H1 (cell line): ENCODE results near the gene ATXN2L. TPM values are rescaled to one million over a fixed set of nuclear protein-coding genes. Genes with fewer than 3 reads are reported as not detected.
A peak's percentile ranks its signal among the peaks of the same experiment; 100 is the strongest.

Source experiments
- CTCF ChIA-PET: fragments of 300-600 bp; sonication (Branson Sonifier 250); formaldehyde crosslinking; loops from one replicate; lab custom pipeline; 2021; ENCODE audit not compliant: partially characterized antibody; lab: Charles Lee
- POLR2A ChIA-PET: fragments of 300-600 bp; sonication (Branson Sonifier 250); formaldehyde crosslinking; loops from one replicate; lab custom pipeline; 2021; ENCODE audit warnings: inconsistent platforms; ENCODE audit not compliant: partially characterized antibody; lab: Charles Lee
- DNase-seq, 2 experiments: peaks; one replicate each; pipeline versions ENCODE4 v3.0.0 to v3.0.0-alpha.2; 2010 to 2022; ENCODE audit warnings: low spot score in 2 of 2, low read depth in 1 of 2, mixed read lengths in 1 of 2
- FAIRE-seq: peaks from 2 replicates; lab custom pipeline; 2011; peaks lifted over from hg19 to GRCh38; lab: Jason Lieb, UNC
- H2AFZ ChIP-seq: 2 replicates; pipeline ENCODE4 v1.8.1; 2012; ENCODE audit warnings: low read length, inconsistent platforms
- H2AK5ac ChIP-seq: 2 replicates; pipeline ENCODE4 v1.6.1; 2013; ENCODE audit warnings: low read depth, low read length
- H2BK120ac ChIP-seq: replicated peaks from 2 replicates; pipeline ENCODE3; 2013; ENCODE audit warnings: low read depth, low read length, inconsistent platforms
- H2BK12ac ChIP-seq: 2 replicates; pipeline ENCODE4 v1.6.1; 2013; ENCODE audit warnings: low read depth, low read length
- H2BK15ac ChIP-seq: 2 replicates; pipeline ENCODE4 v1.6.1; 2013; ENCODE audit warnings: low read length
- H2BK20ac ChIP-seq: 2 replicates; pipeline ENCODE4 v1.6.1; 2013; ENCODE audit warnings: low read length
- H2BK5ac ChIP-seq: 2 replicates; pipeline ENCODE4 v1.6.1; 2013; ENCODE audit warnings: low read depth, low read length
- H3K14ac ChIP-seq: 2 replicates; pipeline ENCODE4 v1.6.1; 2013; ENCODE audit warnings: inconsistent platforms; ENCODE audit not compliant: insufficient read length
- H3K18ac ChIP-seq: 2 replicates; pipeline ENCODE4 v1.6.1; 2013; ENCODE audit warnings: low read length; ENCODE audit errors: extremely low read depth
- H3K23ac ChIP-seq: 2 replicates; pipeline ENCODE4 v1.6.1; 2013; ENCODE audit warnings: inconsistent platforms; ENCODE audit not compliant: insufficient read length
- H3K23me2 ChIP-seq: 2 replicates; pipeline ENCODE4 v1.6.1; 2013; ENCODE audit warnings: low read depth, low read length
- H3K27ac ChIP-seq: 2 replicates; pipeline ENCODE4 v1.6.1; 2011; ENCODE audit warnings: low read depth, low read length, inconsistent platforms
- H3K27me3 ChIP-seq, 4 experiments: replicated peaks in 1 of 4; 1 replicate in 1 of 4; 2 replicates in 3 of 4; pipeline versions ENCODE4 v1.6.1 to v1.8.1; 2011 to 2013; ENCODE audit warnings: low read length in 3 of 4, mild to moderate bottlenecking in 3 of 4, inconsistent platforms in 2 of 4, mixed read lengths in 2 of 4, moderate library complexity in 1 of 4; ENCODE audit not compliant: control insufficient read depth in 3 of 4, insufficient read depth in 3 of 4; ENCODE audit errors: extremely low read depth in 1 of 4
- H3K36me3 ChIP-seq, 4 experiments: 2 replicates each; pipeline versions ENCODE4 v1.6.1 to v1.8.1; 2011 to 2013; ENCODE audit warnings: mild to moderate bottlenecking in 4 of 4, low read length in 3 of 4, moderate library complexity in 2 of 4, control low read depth in 1 of 4, inconsistent platforms in 1 of 4; ENCODE audit not compliant: insufficient read depth in 4 of 4, control insufficient read depth in 2 of 4
- H3K4ac ChIP-seq: replicated peaks from 2 replicates; pipeline ENCODE3; 2013; ENCODE audit warnings: low read length, low read depth, mixed read lengths, inconsistent platforms; ENCODE audit not compliant: insufficient read length
- H3K4me1 ChIP-seq, 4 experiments: replicated peaks in 1 of 4; 1 replicate in 1 of 4; 2 replicates in 3 of 4; pipeline versions ENCODE4 v1.6.1 to v1.8.1; 2011 to 2013; ENCODE audit warnings: low read length in 3 of 4, inconsistent platforms in 2 of 4, mixed read lengths in 1 of 4; ENCODE audit not compliant: insufficient read depth in 4 of 4, control insufficient read depth in 3 of 4
- H3K4me2 ChIP-seq, 2 experiments: 2 replicates each; pipeline versions ENCODE4 v1.6.1 to v1.8.1; 2011 to 2013; ENCODE audit warnings: low read depth in 2 of 2, low read length in 2 of 2, control low read depth in 1 of 2, inconsistent platforms in 1 of 2, mild to moderate bottlenecking in 1 of 2; ENCODE audit not compliant: insufficient read depth in 1 of 2
- H3K4me3 ChIP-seq, 4 experiments: fragments of 200-600, 300-600 bp in 1 of 4; sonication (generic), shearing (Covaris generic), sonication (Bioruptor Twin) in 1 of 4; 2 replicates each; pipeline versions ENCODE4 v1.5.1 to v1.8.1; 2011 to 2016; ENCODE audit warnings: low read length in 4 of 4, low read depth in 3 of 4, control low read depth in 2 of 4, inconsistent platforms in 2 of 4, mild to moderate bottlenecking in 2 of 4, mixed read lengths in 1 of 4, moderate library complexity in 1 of 4; ENCODE audit not compliant: insufficient read depth in 2 of 4; ENCODE audit errors: extremely low read depth in 1 of 4
- H3K56ac ChIP-seq: replicated peaks from 2 replicates; pipeline ENCODE3; 2013; ENCODE audit warnings: low read depth, mild to moderate bottlenecking, mixed read lengths, low read length, inconsistent platforms; ENCODE audit not compliant: insufficient read length
- H3K79me1 ChIP-seq: 2 replicates; pipeline ENCODE4 v1.6.1; 2013; ENCODE audit warnings: low read depth, low read length, control low read depth
- H3K79me2 ChIP-seq, 2 experiments: 2 replicates each; pipeline versions ENCODE4 v1.6.1 to v1.8.1; 2012 to 2013; ENCODE audit warnings: low read length in 2 of 2, mild to moderate bottlenecking in 2 of 2, inconsistent platforms in 1 of 2; ENCODE audit not compliant: insufficient read depth in 2 of 2, control insufficient read depth in 1 of 2
- H3K9ac ChIP-seq, 4 experiments: replicated peaks in 1 of 4; 1 replicate in 1 of 4; 2 replicates in 3 of 4; pipeline versions ENCODE4 v1.6.1 to v1.8.1; 2011 to 2013; ENCODE audit warnings: low read depth in 3 of 4, low read length in 3 of 4, control low read depth in 2 of 4, mild to moderate bottlenecking in 2 of 4, moderate library complexity in 2 of 4, inconsistent platforms in 1 of 4; ENCODE audit errors: extremely low read depth in 1 of 4
- H3K9me3 ChIP-seq, 2 experiments: 2 replicates each; pipeline versions ENCODE4 v1.6.1 to v1.8.1; 2012 to 2013; ENCODE audit warnings: mild to moderate bottlenecking in 2 of 2, moderate library complexity in 2 of 2, control low read depth in 1 of 2, inconsistent platforms in 1 of 2, low read depth in 1 of 2, low read length in 1 of 2, mixed read lengths in 1 of 2; ENCODE audit not compliant: insufficient read depth in 2 of 2
- H4K20me1 ChIP-seq, 2 experiments: replicated peaks in 1 of 2; 2 replicates each; pipeline versions ENCODE3 to v1.8.1; 2011 to 2013; ENCODE audit warnings: inconsistent platforms in 2 of 2, low read length in 2 of 2, mild to moderate bottlenecking in 1 of 2; ENCODE audit not compliant: insufficient read depth in 2 of 2, control insufficient read depth in 1 of 2
- H4K5ac ChIP-seq: 2 replicates; pipeline ENCODE4 v1.6.1; 2013; ENCODE audit warnings: low read length, low read depth, mixed read lengths, inconsistent platforms; ENCODE audit not compliant: insufficient read length
- H4K8ac ChIP-seq: 2 replicates; pipeline ENCODE4 v1.8.0; 2013; ENCODE audit warnings: mild to moderate bottlenecking, moderate library complexity, low read length, inconsistent platforms; ENCODE audit not compliant: insufficient read depth; ENCODE audit errors: extremely low read depth
- H4K91ac ChIP-seq: replicated peaks from 2 replicates; pipeline ENCODE3; 2013; ENCODE audit warnings: low read length, mixed read lengths, inconsistent platforms; ENCODE audit not compliant: insufficient read length
- ATF2 ChIP-seq: IDR thresholded peaks from 2 replicates; pipeline ENCODE4 v1.6.1; 2012; ENCODE audit warnings: low read length, inconsistent platforms
- BACH1 ChIP-seq: IDR thresholded peaks from 2 replicates; pipeline ENCODE4 v1.6.1; 2012; ENCODE audit warnings: low read length, improper control_type of control experiment
- JUN ChIP-seq: IDR thresholded peaks from 2 replicates; pipeline ENCODE4 v1.6.1; 2011; ENCODE audit warnings: low read depth, mild to moderate bottlenecking, improper control_type of control experiment, low read length
- KDM5A ChIP-seq: fragments of 200-600 bp; IDR thresholded peaks from 2 replicates; pipeline ENCODE4 v1.7.1; 2012; ENCODE audit warnings: mild to moderate bottlenecking, low read length, inconsistent platforms, mixed read lengths
- NRF1 ChIP-seq: IDR thresholded peaks from 2 replicates; pipeline ENCODE4 v1.6.1; 2011; ENCODE audit warnings: mild to moderate bottlenecking, low read depth, low read length, improper control_type of control experiment
- RFX5 ChIP-seq: IDR thresholded peaks from 2 replicates; pipeline ENCODE4 v1.6.1; 2011; ENCODE audit warnings: low read depth, low read length, improper control_type of control experiment, borderline replicate concordance
- SP1 ChIP-seq: IDR thresholded peaks from 2 replicates; pipeline ENCODE4 v1.6.1; 2011; ENCODE audit warnings: low read depth, low read length
- TEAD4 ChIP-seq: IDR thresholded peaks from 2 replicates; pipeline ENCODE4 v1.6.1; 2012; ENCODE audit warnings: low read depth, low read length, inconsistent platforms, mixed read lengths
- WGBS, 2 experiments: shearing (Covaris generic) in 1 of 2; methylation state at CpG; one replicate each; pipeline versions ENCODE4 v1.1.6 to v1.1.7; 2013 to 2015; ENCODE audit warnings: low lambda C conversion rate in 2 of 2, mixed read lengths in 2 of 2, inconsistent platforms in 1 of 2, low coverage in 1 of 2, missing lambda C conversion rate in 1 of 2; ENCODE audit not compliant: insufficient replicate concordance in 2 of 2, insufficient coverage in 1 of 2, insufficient read length in 1 of 2; ENCODE audit errors: extremely low coverage in 1 of 2, missing lambda C conversion rate in 1 of 2; 5-methylcytosine and 5-hydroxymethylcytosine counted together
- polyA plus RNA-seq, 7 experiments: library from polyadenylated mRNA; depleted of rRNA in 3 of 7; stranded (reverse) in 5 of 7; unstranded in 2 of 7; fragments of >200 nt in 5 of 7; fragments of 200-250 nt in 2 of 7; gene quantifications; 1 replicate in 5 of 7; 2 replicates in 1 of 7; 4 replicates in 1 of 7; pipeline versions ENCODE4 v1.2.1 to v1.2.3, GENCODE V29; 2011 to 2013; ENCODE audit warnings: missing spikeins in 2 of 7, mixed read lengths in 2 of 7
- total RNA-seq: library from RNA; stranded (reverse); fragmentation: NEBNext Ultra II Directional; extraction: Animal tissue kit (Norgen Biotek cat#: 25700); gene quantifications from 2 replicates; pipeline ENCODE4 v1.2.1, GENCODE V29; 2021

The ATXN2L gene
- total and polyA plus RNA-seq, 2 of the 8 experiments (the other 6 are each of a cell fraction or from before 2014, with no cell fraction given), result 79.1 to 227 TPM

GRCh38 chr16:28826141-28826540, 3.3 kb downstream of the ATXN2L start:
- no peak overlapping the region for H2AK5ac ChIP-seq
- no peak overlapping the region for H2BK15ac ChIP-seq
- peaks cover 0 to 6% of the 10 kb centered on the region in 2 experiments for H4K20me1 ChIP-seq
- no peaks in the 10 kb centered on the region; the same call in 1 of the 2 replicates for H3K79me1 ChIP-seq
- H2AFZ ChIP-seq, result no peak overlapping the region
- H4K8ac ChIP-seq, result no peak overlapping the region
- TF ChIP-seq BACH1 (no peak), RFX5 (no peak), NRF1 (no peak), KDM5A (no peak), JUN (no peak), ATF2 (no peak), TEAD4 (no peak), SP1 (no peak)
- no peak overlapping the region; a peak in 2 of 7 replicates for H3K9ac ChIP-seq
- H3K23ac ChIP-seq, result no peak overlapping the region
- no peak overlapping the region for H3K14ac ChIP-seq
- FAIRE-seq (no peak), DNase-seq (no peak)
- H2BK12ac ChIP-seq, result no peak overlapping the region
- no peak overlapping the region for H3K56ac ChIP-seq
- H2BK20ac ChIP-seq, result no peak overlapping the region
- no peaks in the 10 kb centered on the region for H3K9me3 ChIP-seq
- peaks cover 0 to 3% (median under 1%) of the 10 kb centered on the region in 4 experiments; a peak in 3 of 7 replicates for H3K4me1 ChIP-seq
- no peak overlapping the region for H3K18ac ChIP-seq
- no peak overlapping the region for H2BK120ac ChIP-seq
- no peaks in the 10 kb centered on the region for H3K27me3 ChIP-seq
- H3K36me3 ChIP-seq, result peaks cover 39 to 58% (median 54%) of the 10 kb centered on the region in 4 experiments
- no peak overlapping the region for H4K91ac ChIP-seq
- peaks cover 10 to 56% of the 10 kb centered on the region in 2 experiments for H3K79me2 ChIP-seq
- 99% methylated on average over 6 of the region's 6 CpGs; no CpG with 5 or more reads in 1 of the 2 experiments for WGBS, 2 experiments
- H3K27ac ChIP-seq, result no peak overlapping the region
- H3K23me2 ChIP-seq, result peaks cover 12% of the 10 kb centered on the region
- H3K4me3 ChIP-seq, result peak overlapping the region in 1 of 4 experiments; percentile 97; a peak in 1 of 8 replicates
- H3K4ac ChIP-seq, result no peak overlapping the region
- ChIA-PET POLR2A (interaction anchor here (1.5 to 23.3 kb wide), 2 partner anchors 14 to 38 kb away, joined by 3 to 756 read pairs; partner anchors contain the start of gene TUFM), CTCF (no interaction called here)
- peak overlapping the region in 1 of 2 experiments; percentile 68; a peak in 1 of 4 replicates for H3K4me2 ChIP-seq
- no peak overlapping the region for H4K5ac ChIP-seq
- H2BK5ac ChIP-seq, result no peak overlapping the region
